ENCODE results near the gene IGFBP3.

DNA sequence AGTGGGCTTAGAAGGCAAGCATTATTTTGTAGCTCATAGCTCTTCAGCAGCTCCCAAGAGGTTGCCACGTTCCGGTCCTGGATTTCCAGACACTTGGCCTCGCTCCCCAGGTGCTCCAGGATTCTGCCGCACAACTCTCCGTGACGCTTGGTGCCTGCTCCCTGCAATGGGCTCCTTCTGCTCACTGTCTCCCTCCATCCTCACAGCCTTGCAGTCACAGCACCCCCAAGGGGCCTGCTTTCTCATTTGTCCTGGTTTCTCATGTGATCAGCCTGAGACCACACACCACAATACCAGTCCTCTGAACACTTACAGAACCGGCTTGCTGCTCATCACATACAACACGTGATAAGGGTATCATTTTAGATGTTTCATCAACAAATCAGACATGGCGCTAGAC lies 9.8 kb downstream of the IGFBP3 start:
- TF ChIP-seq, protein P1, sequence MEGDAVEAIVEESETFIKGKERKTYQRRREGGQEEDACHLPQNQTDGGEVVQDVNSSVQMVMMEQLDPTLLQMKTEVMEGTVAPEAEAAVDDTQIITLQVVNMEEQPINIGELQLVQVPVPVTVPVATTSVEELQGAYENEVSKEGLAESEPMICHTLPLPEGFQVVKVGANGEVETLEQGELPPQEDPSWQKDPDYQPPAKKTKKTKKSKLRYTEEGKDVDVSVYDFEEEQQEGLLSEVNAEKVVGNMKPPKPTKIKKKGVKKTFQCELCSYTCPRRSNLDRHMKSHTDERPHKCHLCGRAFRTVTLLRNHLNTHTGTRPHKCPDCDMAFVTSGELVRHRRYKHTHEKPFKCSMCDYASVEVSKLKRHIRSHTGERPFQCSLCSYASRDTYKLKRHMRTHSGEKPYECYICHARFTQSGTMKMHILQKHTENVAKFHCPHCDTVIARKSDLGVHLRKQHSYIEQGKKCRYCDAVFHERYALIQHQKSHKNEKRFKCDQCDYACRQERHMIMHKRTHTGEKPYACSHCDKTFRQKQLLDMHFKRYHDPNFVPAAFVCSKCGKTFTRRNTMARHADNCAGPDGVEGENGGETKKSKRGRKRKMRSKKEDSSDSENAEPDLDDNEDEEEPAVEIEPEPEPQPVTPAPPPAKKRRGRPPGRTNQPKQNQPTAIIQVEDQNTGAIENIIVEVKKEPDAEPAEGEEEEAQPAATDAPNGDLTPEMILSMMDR (conservative IDR thresholded peaks at IDR 0.05 in 1 of 2, IDR thresholded peaks at IDR 0.05 in 1 of 2; ENCODE audit: low read depth in 1 of 2, low read length in 2 of 2), result no peak
- TF ChIP-seq EZH2 (IDR thresholded peaks at IDR 0.05; ENCODE audit: low read length, missing control alignments), result no peak
